ENCODE data around the gene MRPS24.
"Not testable (repeated sequence)": the region's sequence is repeated elsewhere in the genome, so short reads cannot be mapped to it uniquely, and the experiment has no call there.

MRPS24 gene

DNA sequence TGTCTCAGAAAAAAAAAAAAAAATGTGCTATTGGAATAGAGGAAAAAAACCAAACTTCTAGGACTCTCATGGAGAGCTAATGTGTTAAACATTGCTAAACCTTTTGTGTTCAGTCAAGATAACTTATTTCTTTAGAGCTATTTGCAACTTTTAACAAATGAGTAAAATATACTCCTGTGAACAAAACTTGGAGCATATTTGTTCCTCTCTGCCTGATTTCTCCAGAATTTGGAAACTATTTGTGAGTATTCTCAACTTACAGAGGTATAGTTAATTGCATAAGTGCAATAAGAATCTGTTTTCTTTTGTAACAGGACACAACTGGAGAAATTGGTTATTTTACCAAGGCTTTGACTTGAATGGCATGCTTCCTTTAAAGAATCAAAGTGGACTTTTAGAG is 38.4 kb downstream of the MRPS24 start:
- not testable (repeated sequence) for DNase-seq

DNA sequence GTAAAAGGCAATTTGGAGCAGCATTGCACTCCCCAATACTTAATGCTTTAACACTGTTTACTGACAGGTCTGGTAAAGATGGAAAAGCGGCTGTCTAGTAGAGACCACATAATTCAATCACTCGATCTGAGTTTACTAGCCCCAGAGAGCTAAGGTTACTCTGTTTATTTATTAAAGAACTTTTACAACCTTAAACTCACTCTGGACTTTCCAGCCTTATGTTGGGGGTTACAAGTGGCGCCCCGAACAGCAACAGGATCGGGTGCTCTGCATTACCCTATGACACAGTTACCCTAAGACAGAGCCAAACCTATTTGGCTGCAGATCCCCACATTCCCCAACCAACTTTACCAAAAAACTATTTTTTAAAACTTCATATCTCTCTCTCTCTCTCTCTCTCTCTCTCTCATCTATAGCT is 43.9 kb downstream of the MRPS24 start:
- no peak for DNase-seq

DNA sequence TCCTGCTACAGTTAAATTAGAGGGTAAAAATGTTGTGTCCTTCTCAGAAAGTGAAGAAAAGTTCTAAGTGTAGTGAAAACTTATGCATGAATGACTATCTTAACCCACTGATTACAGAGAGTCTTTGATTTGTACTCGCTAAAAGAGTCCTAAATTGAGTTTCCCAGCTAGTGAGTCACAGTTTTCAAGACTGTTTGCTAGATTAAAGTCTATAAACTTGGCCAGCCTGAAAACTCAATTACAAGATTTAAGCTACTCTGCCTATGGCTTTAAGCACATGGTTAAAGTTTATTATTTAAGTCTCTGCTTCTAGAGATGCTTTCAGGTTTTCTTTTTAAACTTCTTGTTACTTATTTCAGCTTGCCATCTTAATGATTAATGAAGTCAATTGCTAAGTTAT is 44.4 kb downstream of the MRPS24 start:
- no peak for DNase-seq

DNA sequence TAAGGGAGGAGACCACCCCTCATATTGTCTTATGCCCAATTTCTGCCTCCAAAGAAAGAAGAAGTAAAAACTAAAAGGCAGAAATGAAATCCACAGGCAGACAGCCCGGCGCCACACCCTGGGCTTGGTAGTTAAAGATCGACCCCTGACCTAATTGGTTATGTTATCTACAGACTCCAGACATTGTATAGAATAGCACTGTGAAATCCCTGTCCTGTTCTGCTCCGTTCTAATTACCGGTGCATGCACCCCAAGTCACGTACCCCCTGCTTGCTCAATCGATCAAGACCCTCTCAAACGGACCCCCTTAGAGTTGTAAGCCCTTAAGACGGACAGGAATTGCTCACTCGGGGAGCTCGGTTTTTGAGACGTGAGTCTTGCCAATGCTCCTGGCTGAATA is 44.8 kb downstream of the MRPS24 start:
- DNase-seq, result not testable (repeated sequence)

DNA sequence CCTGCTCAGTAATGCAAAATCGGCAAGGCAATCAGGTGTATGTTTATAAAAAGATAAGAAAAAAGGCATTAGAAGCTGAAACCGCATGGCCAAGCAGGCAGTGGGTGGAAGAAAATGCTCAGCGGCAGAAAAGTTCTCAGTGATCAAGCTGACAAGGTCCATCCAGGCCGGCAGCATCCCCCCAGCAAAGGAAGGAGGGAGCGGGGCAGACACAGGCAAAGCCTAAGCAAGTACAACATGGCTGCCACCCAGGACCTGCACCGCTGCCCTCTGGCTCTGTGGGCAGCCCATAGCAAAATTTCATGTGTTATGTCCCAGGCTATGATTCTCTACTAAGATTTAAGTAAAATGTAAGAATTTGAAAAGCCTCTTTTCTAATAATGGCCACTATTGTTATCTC is 45.4 kb downstream of the MRPS24 start:
- DNase-seq, result no peak

DNA sequence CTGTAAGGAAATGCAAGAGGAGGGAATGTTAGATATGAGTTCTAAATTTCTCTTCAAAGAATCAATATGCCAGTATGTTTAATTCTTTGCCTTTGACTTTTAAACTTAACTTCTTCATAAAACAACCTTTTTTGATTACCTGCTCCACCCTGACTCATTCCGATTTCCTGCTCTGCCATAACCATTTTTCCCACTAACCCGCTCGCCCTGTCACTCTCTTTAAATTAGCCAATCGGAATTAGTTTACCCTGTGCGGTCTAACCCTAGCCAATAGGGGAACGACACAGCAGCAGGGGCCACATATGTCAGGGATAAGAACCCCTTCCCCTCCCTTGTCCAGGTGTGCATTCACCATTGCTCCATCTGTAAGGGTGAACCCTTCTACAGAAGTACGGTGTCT is 45.9 kb downstream of the MRPS24 start:
- DNase-seq, result not testable (repeated sequence)

All from NCI-H1694 treated with DMSO at 0.1 percent for 48 hours (cell line).